Dendritic cell treated with granulocyte-macrophage colony-stimulating factor and Interleukin-4, amounts not matched to agents 40 ng/mL and 50 ng/mL, for 4 days (primary cell): ENCODE measurements around the gene NF2.
"Not testable (repeated sequence)": the region's sequence is repeated elsewhere in the genome, so short reads cannot be mapped to it uniquely, and the experiment has no call there.

Experiments
- H3K27ac Mint-ChIP-seq: one replicate; pipeline ENCODE4 v1.8.0; 2022; ENCODE audit warnings: mild to moderate bottlenecking, mixed read lengths
- H3K27me3 Mint-ChIP-seq: one replicate; pipeline ENCODE4 v1.8.0; 2022; ENCODE audit warnings: mild to moderate bottlenecking, mixed read lengths
- H3K36me3 Mint-ChIP-seq: one replicate; pipeline ENCODE4 v1.8.0; 2022; ENCODE audit warnings: low read depth, mixed read lengths
- H3K4me1 Mint-ChIP-seq: one replicate; pipeline ENCODE4 v1.8.0; 2022; ENCODE audit warnings: low read depth, mixed read lengths
- H3K4me3 Mint-ChIP-seq: one replicate; pipeline ENCODE4 v1.8.0; 2022; ENCODE audit warnings: mild to moderate bottlenecking, moderate library complexity, mixed read lengths
- H3K9me3 Mint-ChIP-seq: one replicate; pipeline ENCODE4 v1.8.0; 2022; ENCODE audit warnings: mixed read lengths
- intact Hi-C: fragments of 100-400 bp; cut with micrococcal nuclease; formaldehyde crosslinking; loops from one replicate; pipeline ENCODE4 v1.15.0; 2022

Gene NF2

GRCh38 chr22:29603358-29604075 is at the start of gene NF2:
TSS of gene NF2 (plus strand) at chr22:29603633. CDS start at chr22:29603999, 366 bp downstream.
- H3K4me3 Mint-ChIP-seq: peak within 1 kb of the TSS; percentile 89
- H3K27me3 Mint-ChIP-seq: no peaks in the 10 kb centered on the region
- peaks cover 28% of the 10 kb centered on the region for H3K36me3 Mint-ChIP-seq
- no peaks in the 10 kb centered on the region for H3K9me3 Mint-ChIP-seq
- peak within 1 kb of the TSS; percentile 90 for H3K27ac Mint-ChIP-seq
- peaks cover 19% of the 10 kb centered on the region for H3K4me1 Mint-ChIP-seq
- intact Hi-C loops: no loop called here

GRCh38 chr22:29555065-29555644 is 48.3 kb upstream of the NF2 start:
- Mint-ChIP-seq H3K27me3 (no peaks in the 10 kb centered on the region), H3K9me3 (no peaks in the 10 kb centered on the region), H3K4me3 (no peak overlapping the region), H3K36me3 (peaks cover 52% of the 10 kb centered on the region), H3K27ac (peak overlapping the region; percentile 85), H3K4me1 (peaks cover 6% of the 10 kb centered on the region)
- intact Hi-C loops: no loop called here

- Mint-ChIP-seq H3K27me3 (no peaks in the 10 kb centered on the region), H3K36me3 (peaks cover 62% of the 10 kb centered on the region), H3K4me1 (no peaks in the 10 kb centered on the region), H3K9me3 (no peaks in the 10 kb centered on the region), H3K4me3 (no peak overlapping the region), H3K27ac (no peak overlapping the region)
- intact Hi-C loops: no loop called here
Observed at GRCh38 chr22:29559030-29559429, 44.4 kb upstream of the NF2 start.

- intact Hi-C loops: no loop called here
- Mint-ChIP-seq H3K27ac (no peak overlapping the region), H3K4me1 (no peaks in the 10 kb centered on the region), H3K9me3 (no peaks in the 10 kb centered on the region), H3K27me3 (no peaks in the 10 kb centered on the region), H3K4me3 (no peak overlapping the region), H3K36me3 (peaks cover 64% of the 10 kb centered on the region)
Observed at GRCh38 chr22:29559853-29560252, 43.6 kb upstream of the NF2 start.

GRCh38 chr22:29563652-29564460 is 39.6 kb upstream of the NF2 start:
- Mint-ChIP-seq H3K4me1 (no peaks in the 10 kb centered on the region), H3K27ac (no peak overlapping the region), H3K9me3 (no peaks in the 10 kb centered on the region), H3K36me3 (peaks cover 50% of the 10 kb centered on the region), H3K27me3 (no peaks in the 10 kb centered on the region), H3K4me3 (no peak overlapping the region)
- intact Hi-C loops: no loop called here

GRCh38 chr22:29566513-29566912 is 36.9 kb upstream of the NF2 start:
- H3K27ac Mint-ChIP-seq, H3K4me3 Mint-ChIP-seq, H3K27me3 Mint-ChIP-seq, H3K4me1 Mint-ChIP-seq, intact Hi-C loops, H3K9me3 Mint-ChIP-seq: not testable (repeated sequence)
- peaks cover 35% of the 10 kb centered on the region for H3K36me3 Mint-ChIP-seq

GRCh38 chr22:29567338-29567737 is 36.1 kb upstream of the NF2 start:
- Mint-ChIP-seq H3K36me3 (peaks cover 27% of the 10 kb centered on the region), H3K4me1 (no peaks in the 10 kb centered on the region), H3K27ac (peak overlapping the region; percentile 33), H3K9me3 (no peaks in the 10 kb centered on the region), H3K27me3 (no peaks in the 10 kb centered on the region), H3K4me3 (no peak overlapping the region)
- intact Hi-C loops: no loop called here

GRCh38 chr22:29569011-29569678 is 34.3 kb upstream of the NF2 start:
- Mint-ChIP-seq H3K27me3 (no peaks in the 10 kb centered on the region), H3K4me3 (no peak overlapping the region), H3K4me1 (no peaks in the 10 kb centered on the region), H3K9me3 (no peaks in the 10 kb centered on the region), H3K36me3 (peaks cover 27% of the 10 kb centered on the region), H3K27ac (no peak overlapping the region)
- intact Hi-C loops: no loop called here

GRCh38 chr22:29570456-29570855 is 33.0 kb upstream of the NF2 start:
- Mint-ChIP-seq H3K9me3 (no peaks in the 10 kb centered on the region), H3K4me3 (no peak overlapping the region), H3K27me3 (no peaks in the 10 kb centered on the region), H3K27ac (no peak overlapping the region), H3K36me3 (peaks cover 21% of the 10 kb centered on the region), H3K4me1 (no peaks in the 10 kb centered on the region)
- intact Hi-C loops: no loop called here

- Mint-ChIP-seq H3K27me3 (no peaks in the 10 kb centered on the region), H3K9me3 (no peaks in the 10 kb centered on the region), H3K4me3 (no peak overlapping the region), H3K4me1 (no peaks in the 10 kb centered on the region), H3K36me3 (peaks cover 21% of the 10 kb centered on the region), H3K27ac (no peak overlapping the region)
- intact Hi-C loops: no loop called here
Observed at GRCh38 chr22:29570912-29571549, 32.4 kb upstream of the NF2 start.

GRCh38 chr22:29574762-29575450 is 28.5 kb upstream of the NF2 start:
- Mint-ChIP-seq H3K27me3 (no peaks in the 10 kb centered on the region), H3K27ac (no peak overlapping the region), H3K4me1 (peaks cover 2% of the 10 kb centered on the region), H3K4me3 (no peak overlapping the region), H3K9me3 (no peaks in the 10 kb centered on the region), H3K36me3 (peaks cover 2% of the 10 kb centered on the region)
- intact Hi-C loops: no loop called here

GRCh38 chr22:29578462-29579200 is 24.8 kb upstream of the NF2 start:
- Mint-ChIP-seq H3K9me3 (no peaks in the 10 kb centered on the region), H3K27me3 (no peaks in the 10 kb centered on the region), H3K4me3 (no peak overlapping the region), H3K36me3 (no peaks in the 10 kb centered on the region), H3K27ac (no peak overlapping the region), H3K4me1 (peaks cover 22% of the 10 kb centered on the region)
- intact Hi-C loops: no loop called here
